HG03571 (cell line): Measurements from ENCODE around the gene ADAMTS1.

ENCODE experiments used
- ATAC-seq: cut with Tn5 transposase; IDR thresholded peaks from one replicate; pipeline ENCODE4 v1.9.1; 2021; ENCODE audit not compliant: unreplicated experiment

Gene ADAMTS1

GRCh38 chr21:26845759-26846035, 488 bp upstream of the ADAMTS1 start:
- no peak for ATAC-seq

- ATAC-seq, result no peak
These were observed 747 bp downstream of the ADAMTS1 start for GRCh38 chr21:26844258-26845065.

- no peak for ATAC-seq
These were observed 1.3 kb downstream of the ADAMTS1 start for GRCh38 chr21:26843933-26844257.

GRCh38 chr21:26842974-26843932, 2.0 kb downstream of the ADAMTS1 start:
- no peak for ATAC-seq

GRCh38 chr21:26842300-26842699, 2.9 kb downstream of the ADAMTS1 start:
- no peak for ATAC-seq

- ATAC-seq, result no peak
These were observed 4.3 kb downstream of the ADAMTS1 start for GRCh38 chr21:26840912-26841311.

GRCh38 chr21:26840201-26840600, 5.0 kb downstream of the ADAMTS1 start:
- ATAC-seq, result no peak

GRCh38 chr21:26837539-26837938, 7.7 kb downstream of the ADAMTS1 start:
- no peak for ATAC-seq

GRCh38 chr21:26836528-26836927, 8.7 kb downstream of the ADAMTS1 start:
- no peak for ATAC-seq

DNA sequence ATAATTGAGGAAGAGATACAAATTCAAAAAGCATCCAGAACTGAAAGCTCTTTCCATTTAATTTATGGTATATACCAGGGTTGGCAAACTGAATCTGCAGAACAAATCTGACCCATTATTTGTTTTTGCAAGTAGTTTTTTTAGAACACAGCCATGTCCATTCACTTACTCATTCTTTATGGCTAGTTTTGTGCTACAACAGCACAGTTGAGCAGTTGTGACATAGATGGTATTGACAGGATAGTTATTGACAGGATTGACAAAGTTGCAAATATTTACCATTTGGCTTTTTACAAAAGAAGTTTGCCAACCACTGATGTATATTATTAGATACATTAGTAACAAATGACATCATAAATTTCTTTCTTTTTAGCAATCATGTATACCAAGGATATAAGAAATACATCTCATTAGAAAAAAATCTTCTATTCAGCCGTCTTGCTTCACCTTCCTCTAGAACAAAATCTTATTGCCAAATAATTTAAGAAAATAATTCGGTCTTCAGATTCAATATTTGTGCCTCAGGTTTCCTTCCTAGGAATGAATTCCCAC, 9.4 kb downstream of the ADAMTS1 start:
- no peak for ATAC-seq

DNA sequence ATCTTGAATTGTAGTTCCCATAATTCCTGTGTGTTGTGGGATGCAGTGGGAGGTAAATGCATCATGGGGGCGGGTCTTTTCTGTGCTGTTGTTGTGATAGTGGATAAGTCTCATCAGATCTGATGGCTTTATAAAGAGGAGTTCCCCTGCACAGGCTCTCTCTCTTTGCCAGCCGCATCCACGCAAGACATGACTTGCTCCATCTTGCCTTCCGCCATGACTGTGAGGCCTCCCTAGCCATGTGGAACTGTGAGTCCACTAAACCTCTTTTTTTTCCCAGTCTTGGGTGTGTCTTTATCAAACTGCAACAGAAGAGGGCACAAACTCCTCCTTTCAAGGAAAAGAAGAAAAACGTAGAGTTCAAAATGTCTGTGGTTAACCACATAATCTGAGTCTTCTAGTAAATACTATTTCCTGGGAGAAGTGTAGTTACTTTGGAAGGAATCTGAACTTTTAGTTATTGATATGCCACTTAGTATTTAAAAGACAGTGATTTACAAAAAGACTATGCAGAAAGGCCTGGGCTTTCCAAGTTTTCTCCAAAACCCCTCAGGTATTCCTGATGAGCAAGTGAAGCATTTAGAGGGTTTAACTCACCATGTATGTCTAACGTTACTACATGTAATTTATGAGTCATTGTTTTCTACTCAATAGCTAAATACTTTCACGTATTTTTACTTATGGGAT, 10.0 kb downstream of the ADAMTS1 start:
- ATAC-seq, result no peak

DNA sequence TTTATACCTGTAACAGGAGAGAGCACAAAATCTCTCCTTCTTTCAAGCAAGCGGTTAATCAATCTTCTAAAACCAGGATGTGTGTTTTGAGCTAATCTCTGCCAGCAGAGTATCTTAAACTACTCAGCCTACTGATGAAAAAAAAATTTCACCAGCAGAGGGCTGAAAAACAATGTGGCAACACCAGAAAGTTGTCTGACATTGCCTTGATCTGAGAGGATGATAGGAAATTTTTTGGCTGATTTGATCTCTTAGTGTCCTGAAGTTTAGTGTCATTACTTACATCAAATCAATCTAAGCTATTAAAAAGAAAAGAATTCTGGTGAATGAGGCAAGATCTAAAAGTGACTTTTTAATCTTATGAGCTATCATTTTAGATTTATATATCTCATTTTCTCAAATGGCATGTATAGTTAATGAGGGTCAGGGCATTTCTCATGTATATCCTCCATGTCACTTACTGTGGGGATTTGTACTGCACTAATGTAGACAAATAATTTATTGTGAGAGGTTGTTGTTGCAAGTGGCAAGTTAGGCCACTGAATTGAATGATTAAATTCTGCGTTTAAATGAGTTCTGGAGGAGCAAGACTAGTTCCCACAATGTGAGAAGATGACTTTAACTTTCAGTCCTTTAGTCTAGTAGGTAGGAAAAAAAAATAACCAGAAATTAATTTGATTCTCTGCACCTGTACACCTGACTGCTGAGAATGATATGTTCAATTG, 10.9 kb downstream of the ADAMTS1 start:
- ATAC-seq, result no peak

GRCh38 chr21:26833460-26833939, 11.7 kb downstream of the ADAMTS1 start:
- ATAC-seq, result no peak

GRCh38 chr21:26833011-26833410, 12.2 kb downstream of the ADAMTS1 start:
- no peak for ATAC-seq

DNA sequence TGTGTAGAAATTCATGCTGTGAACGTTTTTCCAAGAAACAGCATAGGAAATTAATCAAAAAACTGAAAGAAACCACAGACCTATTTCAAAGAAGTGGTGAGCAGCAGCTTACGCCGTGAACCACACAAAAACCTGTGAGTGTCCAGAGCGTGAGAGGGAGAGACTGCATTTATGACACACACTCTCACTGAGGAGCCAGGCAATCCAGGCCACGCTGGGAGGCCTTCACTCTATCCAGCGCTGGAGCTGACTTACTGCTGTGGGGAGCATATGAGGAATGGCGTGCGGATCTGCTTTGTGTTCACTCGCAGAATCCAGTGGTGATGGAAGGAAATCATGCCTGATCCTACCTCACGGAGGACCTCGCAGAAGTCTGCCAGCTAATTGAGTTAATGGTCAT, 12.7 kb downstream of the ADAMTS1 start:
- no peak for ATAC-seq

DNA sequence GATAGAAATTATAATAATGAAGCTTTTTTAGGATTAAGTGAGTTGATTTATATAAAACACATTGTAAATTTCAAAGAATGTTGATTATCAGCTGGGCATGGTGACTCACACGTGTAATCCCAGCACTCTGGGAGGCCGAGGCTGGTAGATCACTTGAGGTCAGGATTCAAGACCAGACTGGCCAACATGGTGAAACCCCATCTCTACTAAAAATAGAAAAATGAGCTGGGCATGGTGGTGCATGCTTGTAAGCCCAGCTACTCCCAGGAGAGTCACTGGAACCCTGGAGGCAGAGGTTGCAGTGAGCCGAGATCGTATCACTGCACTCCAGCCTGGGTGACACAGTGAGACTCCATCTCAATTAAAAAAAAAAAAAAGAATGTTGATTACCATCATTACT, 18.4 kb downstream of the ADAMTS1 start:
- no peak for ATAC-seq

DNA sequence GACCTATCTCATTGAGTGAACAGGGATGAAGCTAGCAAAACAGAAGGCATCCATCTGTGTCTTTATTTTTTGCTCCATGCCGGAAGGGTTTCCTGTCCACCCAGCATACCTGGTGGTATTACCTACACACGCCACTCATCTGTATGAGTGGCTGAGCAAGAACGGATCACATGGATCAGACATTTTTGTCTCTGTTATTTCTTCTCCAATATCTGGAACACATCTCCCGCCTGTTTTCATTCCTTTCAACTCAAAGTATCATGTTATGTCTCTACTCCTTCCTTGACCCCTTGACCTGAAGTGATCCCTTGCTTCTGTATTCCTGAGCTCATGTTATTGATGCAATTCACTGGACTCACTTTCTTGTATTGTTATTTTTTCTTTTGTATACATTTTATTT, 24.7 kb downstream of the ADAMTS1 start:
- no peak for ATAC-seq

- ATAC-seq, result no peak
These were observed 25.4 kb downstream of the ADAMTS1 start for GRCh38 chr21:26819740-26820324.

DNA sequence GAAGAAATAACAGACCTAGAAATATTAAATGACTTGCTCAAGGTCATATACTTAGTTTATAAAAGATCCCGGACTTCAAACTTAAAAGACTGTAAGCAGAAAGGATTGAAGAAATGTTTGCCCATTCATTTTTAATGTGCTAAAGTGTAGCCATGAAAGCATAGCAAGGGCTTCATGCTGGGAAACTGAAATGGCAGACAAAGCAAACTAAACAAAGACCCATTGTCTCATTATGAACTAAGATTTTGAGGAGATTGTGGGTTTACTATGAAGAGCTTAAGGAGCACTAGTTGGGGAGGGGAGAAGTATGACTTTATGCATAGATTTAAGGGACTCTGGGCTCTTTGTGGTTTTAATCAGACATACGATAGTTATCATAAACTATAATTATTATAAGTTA, 26.3 kb downstream of the ADAMTS1 start:
- ATAC-seq, result no peak

DNA sequence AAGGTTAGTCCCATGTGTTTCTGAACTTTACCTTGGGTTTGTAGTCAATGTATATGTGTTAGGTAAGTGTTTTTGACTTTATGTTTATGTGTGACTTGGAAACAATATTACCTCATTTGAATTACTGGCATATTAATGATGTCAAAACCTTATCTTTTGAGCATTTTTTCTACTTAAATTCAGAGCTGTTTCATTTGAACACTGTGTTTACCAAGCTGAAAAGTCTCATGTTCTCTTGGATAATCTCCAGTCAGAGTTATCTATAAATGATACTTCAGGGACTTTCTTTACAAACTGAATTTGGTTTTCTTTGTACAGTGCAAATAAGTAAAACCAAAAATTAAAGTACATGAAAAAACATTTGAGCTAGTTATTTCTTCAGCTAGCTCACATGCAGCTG, 30.0 kb downstream of the ADAMTS1 start:
- no peak for ATAC-seq
